ENCODE data around the gene NOG. TPM values are rescaled to one million over a fixed set of nuclear protein-coding genes. Genes with fewer than 3 reads are reported as not detected.

The NOG gene
- total RNA-seq, 4 donors from 2014 or later, result not detected

DNA sequence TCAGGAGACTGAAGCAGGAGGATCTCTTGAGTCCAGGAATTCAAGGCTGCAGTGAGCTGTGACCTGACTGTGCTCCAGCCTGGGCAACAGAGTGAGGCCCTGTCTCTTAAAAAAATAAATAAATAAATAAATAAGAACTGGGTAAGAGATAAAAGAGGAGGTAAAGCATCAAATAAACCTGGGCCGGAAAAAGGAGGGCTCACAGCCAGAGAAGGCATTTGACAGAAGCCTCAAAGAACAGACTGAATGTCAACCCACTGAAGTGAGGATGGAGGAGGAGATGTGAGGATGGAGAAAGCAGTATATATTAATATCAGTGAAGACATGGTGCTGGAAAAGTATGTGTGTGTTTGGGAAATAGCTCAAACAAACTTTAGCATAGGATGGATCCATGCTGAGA lies 6.1 kb downstream of the NOG start:
- no peak for DNase-seq
- intact Hi-C loops (cut with DNase I; ENCODE audit: low total_unique reads) (loop anchor here (10.0 kb wide), 1 partner anchor 175 kb away; no protein-coding TSS in a partner anchor), in situ Hi-C loops (cut with MboI; ENCODE audit: low pct_ligation_motif_present in 1 of 4, low pct_unique_long_range_greater_than_20kb in 1 of 4, low sequenced_read_pairs in 3 of 4) (loop anchor here in 1 of 4 donors (25.0 kb wide), 1 partner anchor 113 kb away; no protein-coding TSS in a partner anchor)
- Histone ChIP-seq H3K27ac (no peak overlapping the region), H3K27me3 (peaks cover 70% of the 10 kb centered on the region), H3K4me3 (no peak overlapping the region), H3K9me3 (no peaks in the 10 kb centered on the region), H3K36me3 (no peaks in the 10 kb centered on the region), H3K4me1 (peaks cover 10 to 29% (median 22%) of the 10 kb centered on the region in 4 donors)
- no peak for TF ChIP-seq POLR2A (IDR thresholded peaks at IDR 0.05)
- TF ChIP-seq, protein P1, sequence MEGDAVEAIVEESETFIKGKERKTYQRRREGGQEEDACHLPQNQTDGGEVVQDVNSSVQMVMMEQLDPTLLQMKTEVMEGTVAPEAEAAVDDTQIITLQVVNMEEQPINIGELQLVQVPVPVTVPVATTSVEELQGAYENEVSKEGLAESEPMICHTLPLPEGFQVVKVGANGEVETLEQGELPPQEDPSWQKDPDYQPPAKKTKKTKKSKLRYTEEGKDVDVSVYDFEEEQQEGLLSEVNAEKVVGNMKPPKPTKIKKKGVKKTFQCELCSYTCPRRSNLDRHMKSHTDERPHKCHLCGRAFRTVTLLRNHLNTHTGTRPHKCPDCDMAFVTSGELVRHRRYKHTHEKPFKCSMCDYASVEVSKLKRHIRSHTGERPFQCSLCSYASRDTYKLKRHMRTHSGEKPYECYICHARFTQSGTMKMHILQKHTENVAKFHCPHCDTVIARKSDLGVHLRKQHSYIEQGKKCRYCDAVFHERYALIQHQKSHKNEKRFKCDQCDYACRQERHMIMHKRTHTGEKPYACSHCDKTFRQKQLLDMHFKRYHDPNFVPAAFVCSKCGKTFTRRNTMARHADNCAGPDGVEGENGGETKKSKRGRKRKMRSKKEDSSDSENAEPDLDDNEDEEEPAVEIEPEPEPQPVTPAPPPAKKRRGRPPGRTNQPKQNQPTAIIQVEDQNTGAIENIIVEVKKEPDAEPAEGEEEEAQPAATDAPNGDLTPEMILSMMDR (IDR thresholded peaks at IDR 0.05), result no peak
- no peak for TF ChIP-seq POLR2AphosphoS5 (IDR thresholded peaks at IDR 0.05)
- no peak for TF ChIP-seq EP300 (IDR thresholded peaks at IDR 0.05; ENCODE audit: low read depth)
- WGBS, 2 donors (ENCODE audit: low coverage in 1 of 2), result 69 to 90% methylated on average over 1 of the region's 1 CpG

DNA sequence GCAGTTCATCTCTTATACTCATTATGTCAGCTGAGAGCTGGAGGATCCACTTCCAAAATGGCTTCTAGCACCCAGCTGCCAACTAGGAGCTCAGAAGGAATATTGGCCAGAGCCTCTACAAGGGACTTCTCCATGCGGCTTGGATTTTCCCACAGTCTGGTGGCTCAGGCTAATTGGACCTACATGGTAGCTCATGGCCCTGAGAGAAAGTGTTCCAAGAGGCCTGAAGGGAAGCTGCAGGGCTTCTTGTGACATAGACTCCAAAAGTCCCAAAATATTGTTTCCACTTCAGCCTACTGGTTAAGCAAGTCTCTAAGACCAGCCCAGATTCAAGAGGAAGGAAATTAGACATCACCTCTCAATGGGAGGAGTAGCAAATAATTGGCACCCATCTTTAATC lies 6.8 kb downstream of the NOG start:
- TF ChIP-seq POLR2A (IDR thresholded peaks at IDR 0.05) (no peak), POLR2AphosphoS5 (IDR thresholded peaks at IDR 0.05) (no peak), EP300 (IDR thresholded peaks at IDR 0.05; ENCODE audit: low read depth) (no peak)
- TF ChIP-seq, protein P1 (IDR thresholded peaks at IDR 0.05), result no peak
- 73% methylated on average over 1 of the region's 1 CpG; no CpG with 5 or more reads in 1 of the 2 donors for WGBS, 2 donors (ENCODE audit: low coverage in 1 of 2)
- no peak overlapping the region for H3K4me3 ChIP-seq
- no peaks in the 10 kb centered on the region for H3K36me3 ChIP-seq
- no peak for DNase-seq
- H3K27ac ChIP-seq, result no peak overlapping the region
- intact Hi-C loops (cut with DNase I; ENCODE audit: low total_unique reads) (no loop called here), in situ Hi-C loops (cut with MboI; ENCODE audit: low pct_ligation_motif_present in 1 of 4, low pct_unique_long_range_greater_than_20kb in 1 of 4, low sequenced_read_pairs in 3 of 4) (no loop called here)
- peaks cover 10 to 22% (median 19%) of the 10 kb centered on the region in 4 donors for H3K4me1 ChIP-seq
- H3K27me3 ChIP-seq, result peaks cover 67% of the 10 kb centered on the region
- no peaks in the 10 kb centered on the region for H3K9me3 ChIP-seq

DNA sequence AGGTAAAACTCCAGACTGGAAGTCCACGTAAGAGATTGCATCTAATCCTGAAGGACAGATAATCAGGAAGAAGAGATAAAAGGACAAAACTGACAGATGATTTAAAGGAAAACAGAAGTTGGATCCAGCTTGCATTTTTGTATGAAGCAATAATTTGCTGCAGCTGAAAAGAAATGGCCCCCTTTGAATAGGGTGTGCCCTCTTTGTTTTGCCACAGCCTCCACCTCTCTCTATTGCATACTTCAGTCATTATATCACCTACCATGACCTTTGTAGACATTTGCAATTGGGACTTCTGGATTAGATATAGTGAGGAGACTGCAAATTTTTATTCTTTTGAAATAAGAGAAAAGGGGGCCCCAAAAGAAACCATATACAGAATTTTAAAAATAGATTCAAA lies 8.1 kb downstream of the NOG start:
- Histone ChIP-seq H3K9me3 (no peaks in the 10 kb centered on the region), H3K27me3 (peaks cover 53% of the 10 kb centered on the region), H3K4me3 (no peak overlapping the region), H3K27ac (no peak overlapping the region), H3K4me1 (peaks cover 7 to 14% (median 12%) of the 10 kb centered on the region in 4 donors), H3K36me3 (no peaks in the 10 kb centered on the region)
- WGBS, 2 donors (ENCODE audit: low coverage in 1 of 2), result 79 to 88% methylated on average over 1 of the region's 1 CpG
- TF ChIP-seq POLR2AphosphoS5 (IDR thresholded peaks at IDR 0.05) (no peak), EP300 (IDR thresholded peaks at IDR 0.05; ENCODE audit: low read depth) (no peak), POLR2A (IDR thresholded peaks at IDR 0.05) (no peak)
- TF ChIP-seq, protein P1 (IDR thresholded peaks at IDR 0.05), result no peak
- no peak for DNase-seq
- in situ Hi-C loops (cut with MboI; ENCODE audit: low pct_ligation_motif_present in 1 of 4, low pct_unique_long_range_greater_than_20kb in 1 of 4, low sequenced_read_pairs in 3 of 4) (no loop called here), intact Hi-C loops (cut with DNase I; ENCODE audit: low total_unique reads) (no loop called here)

DNA sequence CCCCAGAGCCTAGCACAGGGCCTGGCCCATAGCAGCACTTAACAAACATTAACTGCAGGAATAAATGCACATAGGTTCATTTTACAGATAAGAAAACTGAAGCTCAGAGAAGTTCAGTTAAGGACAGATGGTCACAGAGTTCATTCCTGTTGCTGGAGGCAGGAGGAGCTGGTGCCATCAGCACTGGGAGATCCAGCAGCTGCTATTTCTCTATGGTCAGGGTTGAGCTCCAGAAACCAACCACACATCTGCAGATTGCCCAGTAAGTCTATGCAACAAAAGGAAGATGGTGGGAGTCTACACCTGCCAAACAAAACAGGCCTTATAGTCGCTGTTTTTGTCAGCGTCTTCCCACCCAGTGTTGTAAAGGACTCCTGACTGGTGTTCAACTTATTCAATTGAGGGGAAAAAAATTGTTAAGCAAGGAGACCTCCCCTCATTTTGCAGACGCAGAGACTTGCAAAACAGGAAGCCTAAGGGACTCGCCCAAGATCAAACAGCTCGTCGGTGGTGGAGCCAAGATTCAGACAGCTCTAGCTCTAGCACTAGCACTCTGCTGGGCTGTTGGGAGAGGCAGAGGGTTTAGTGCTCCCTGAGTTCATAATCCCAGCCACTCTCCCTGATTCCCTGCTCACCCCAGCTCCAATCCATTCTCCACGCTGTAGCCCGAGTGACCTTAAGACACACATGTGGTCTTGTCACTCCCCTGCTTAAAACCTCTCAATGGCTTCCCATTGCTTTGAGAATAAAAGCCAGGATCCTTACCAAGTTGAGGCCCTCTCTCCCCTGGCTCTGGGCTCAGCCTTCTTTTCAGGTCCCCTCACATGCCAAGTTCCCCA lies 9.0 kb downstream of the NOG start:
- H3K4me3 ChIP-seq, result no peak overlapping the region
- H3K27ac ChIP-seq, result no peak overlapping the region
- in situ Hi-C loops (cut with MboI; ENCODE audit: low pct_ligation_motif_present in 1 of 4, low pct_unique_long_range_greater_than_20kb in 1 of 4, low sequenced_read_pairs in 3 of 4) (no loop called here), intact Hi-C loops (cut with DNase I; ENCODE audit: low total_unique reads) (no loop called here)
- no peaks in the 10 kb centered on the region for H3K36me3 ChIP-seq
- 74% methylated on average over 8 of the region's 8 CpGs; no CpG with 5 or more reads in 1 of the 2 donors for WGBS, 2 donors (ENCODE audit: low coverage in 1 of 2)
- peaks cover 44% of the 10 kb centered on the region for H3K27me3 ChIP-seq
- DNase-seq, result no peak
- H3K4me1 ChIP-seq, result peaks cover under 1 to 5% (median 4%) of the 10 kb centered on the region in 4 donors
- H3K9me3 ChIP-seq, result no peaks in the 10 kb centered on the region
- no peak for TF ChIP-seq POLR2A (IDR thresholded peaks at IDR 0.05)
- no peak for TF ChIP-seq POLR2AphosphoS5 (IDR thresholded peaks at IDR 0.05)
- TF ChIP-seq EP300 (IDR thresholded peaks at IDR 0.05; ENCODE audit: low read depth), result no peak
- TF ChIP-seq, protein P1 (IDR thresholded peaks at IDR 0.05), result no peak

Measured in transverse colon (tissue), 4 donors.